Endothelial cell of umbilical vein (primary cell): ENCODE results near the gene PRKCG. TPM values are rescaled to one million over a fixed set of nuclear protein-coding genes. Genes with fewer than 3 reads are reported as not detected.
A peak's percentile ranks its signal among the peaks of the same experiment; 100 is the strongest.

Experiments
- BruUV-seq: library from RNA; stranded (reverse); fragments of 400-500 nt; replicated peaks from 2 replicates; lab custom pipeline; 2021; lab: Mats Ljungman, UMichigan
- CTCF ChIA-PET: fragments of 300-600, 350-600 bp; sonication (Branson Sonifier 250); formaldehyde crosslinking; loops from one replicate; lab custom pipeline; 2021; ENCODE audit warnings: antibody characterized with exemption, inconsistent platforms; lab: Charles Lee
- POLR2A ChIA-PET: fragments of 300-600, 350-600 bp; sonication (Branson Sonifier 250); formaldehyde crosslinking; loops from one replicate; lab custom pipeline; 2021; ENCODE audit warnings: antibody characterized with exemption, inconsistent platforms; lab: Charles Lee
- DNase-seq: peaks from one replicate; pipeline ENCODE4 v3.0.0-alpha.2; 2011; ENCODE audit warnings: low read depth, low spot score
- FAIRE-seq: peaks from 2 replicates; lab custom pipeline; 2011; peaks lifted over from hg19 to GRCh38; lab: Jason Lieb, UNC
- H2AFZ ChIP-seq: 2 replicates; pipeline ENCODE4 v1.6.0; 2012; ENCODE audit warnings: low read depth, low read length, control low read depth, inconsistent platforms
- H3K27ac ChIP-seq: 2 replicates; pipeline ENCODE4 v1.5.1; 2011; ENCODE audit warnings: low read depth, mild to moderate bottlenecking, control low read depth, low read length, moderate library complexity; ENCODE audit not compliant: insufficient read depth
- H3K27me3 ChIP-seq, 2 experiments: 2 replicates each; pipeline versions ENCODE4 v1.6.0 to v1.6.1; 2011; ENCODE audit warnings: low read length in 2 of 2, mixed read lengths in 1 of 2; ENCODE audit not compliant: control insufficient read depth in 2 of 2, insufficient read depth in 2 of 2
- H3K36me3 ChIP-seq, 2 experiments: 2 replicates in 1 of 2; 3 replicates in 1 of 2; pipeline ENCODE4 v1.5.1; 2011; ENCODE audit warnings: low read length in 2 of 2, mild to moderate bottlenecking in 1 of 2, moderate library complexity in 1 of 2; ENCODE audit not compliant: control insufficient read depth in 2 of 2, insufficient read depth in 2 of 2; ENCODE audit errors: extremely low read depth in 1 of 2
- H3K4me1 ChIP-seq: 3 replicates; pipeline ENCODE4 v1.5.1; 2011; ENCODE audit warnings: mild to moderate bottlenecking, low read length; ENCODE audit not compliant: control insufficient read depth, insufficient read depth; ENCODE audit errors: extremely low read depth
- H3K4me2 ChIP-seq: 2 replicates; pipeline ENCODE4 v1.6.1; 2011; ENCODE audit warnings: low read length, control low read depth, mixed read lengths; ENCODE audit not compliant: insufficient read depth
- H3K4me3 ChIP-seq, 3 experiments: fragments of 200-600 bp in 1 of 3; sonication (generic), shearing (Covaris generic) in 1 of 3; replicated peaks in 1 of 3; 2 replicates each; pipeline ENCODE4 v1.5.1; 2011 to 2016; ENCODE audit warnings: control low read depth in 3 of 3, low read length in 3 of 3, mild to moderate bottlenecking in 2 of 3, inconsistent platforms in 1 of 3, low read depth in 1 of 3, moderate library complexity in 1 of 3; ENCODE audit not compliant: insufficient read depth in 1 of 3
- H3K79me2 ChIP-seq: 2 replicates; pipeline ENCODE4 v1.6.0; 2012; ENCODE audit warnings: low read length, inconsistent platforms; ENCODE audit not compliant: control insufficient read depth, insufficient read depth
- H3K9ac ChIP-seq: replicated peaks from 2 replicates; pipeline ENCODE3; 2011; ENCODE audit warnings: low read length, control low read depth; ENCODE audit not compliant: insufficient read depth; ENCODE audit errors: extremely low read depth
- H3K9me1 ChIP-seq: replicated peaks from 3 replicates; pipeline ENCODE4 v1.6.0; 2011; ENCODE audit warnings: mild to moderate bottlenecking, low read length; ENCODE audit not compliant: control insufficient read depth, insufficient read depth; ENCODE audit errors: extremely low read depth
- H3K9me3 ChIP-seq: replicated peaks from 2 replicates; pipeline ENCODE4 v1.5.1; 2012; ENCODE audit warnings: low read length, inconsistent platforms; ENCODE audit not compliant: control insufficient read depth, insufficient read depth
- H4K20me1 ChIP-seq: replicated peaks from 2 replicates; pipeline ENCODE3; 2011; ENCODE audit warnings: mild to moderate bottlenecking, low read length; ENCODE audit not compliant: control insufficient read depth, insufficient read depth; ENCODE audit errors: extremely low read depth
- EZH2 ChIP-seq: IDR thresholded peaks from 2 replicates; pipeline ENCODE4 v1.6.1; 2012; ENCODE audit warnings: borderline replicate concordance, low read depth, mild to moderate bottlenecking, moderate library complexity, low read length, inconsistent platforms; ENCODE audit not compliant: severe bottlenecking
- FOS ChIP-seq: IDR thresholded peaks from 2 replicates; pipeline ENCODE4 v1.6.1; 2011; ENCODE audit warnings: mild to moderate bottlenecking, low read length, moderate library complexity, borderline replicate concordance; ENCODE audit not compliant: insufficient read depth
- GATA2 ChIP-seq: IDR thresholded peaks from 2 replicates; pipeline ENCODE4 v1.7.0; 2011; ENCODE audit warnings: low read depth, mild to moderate bottlenecking, moderate library complexity, mixed read lengths, low read length; ENCODE audit not compliant: insufficient read length, insufficient read depth
- JUN ChIP-seq: IDR thresholded peaks from 2 replicates; pipeline ENCODE4 v1.6.1; 2011; ENCODE audit warnings: borderline replicate concordance, low read depth; ENCODE audit not compliant: insufficient read length, insufficient read depth
- MYC ChIP-seq: IDR thresholded peaks from one replicate; pipeline ENCODE4 v1.6.1; 2011; ENCODE audit warnings: mild to moderate bottlenecking, low read depth, low read length
- POLR2A ChIP-seq: IDR thresholded peaks from 2 replicates; pipeline ENCODE4 v1.6.1; 2012; ENCODE audit warnings: low read depth, mild to moderate bottlenecking, control low read depth, low read length
- POLR2AphosphoS5 ChIP-seq: IDR thresholded peaks from 2 replicates; pipeline ENCODE4 v1.6.1; 2012; ENCODE audit warnings: low read depth, mild to moderate bottlenecking, control low read depth, low read length, moderate library complexity; ENCODE audit not compliant: insufficient read depth
- dilution Hi-C: fragments of 300-500 bp; cut with MboI; formaldehyde crosslinking; loops from one replicate; pipeline ENCODE4 v1.15.0; 2019; ENCODE audit warnings: low sequenced_read_pairs; ENCODE audit not compliant: extremely low pct_ligation_motif_present
- intact Hi-C: fragments of 100-400 bp; cut with micrococcal nuclease; formaldehyde crosslinking; loops from one replicate; pipeline ENCODE4 v1.10.0; 2022
- polyA plus RNA-seq, 4 experiments: library from polyadenylated mRNA; depleted of rRNA in 3 of 4; stranded (reverse) in 3 of 4; unstranded in 1 of 4; fragments of >200 nt; gene quantifications; 2 replicates each; pipeline versions ENCODE4 v1.2.1 to v1.2.3, GENCODE V29; 2011 to 2012; ENCODE audit warnings: missing spikeins in 1 of 4
- total RNA-seq: library from RNA; stranded (reverse); gene quantifications from 2 replicates; pipeline ENCODE4 v1.2.3, GENCODE V29; 2021
- TF ChIP-seq, protein P1 (sequence below): IDR thresholded peaks from 2 replicates; pipeline ENCODE4 v1.6.1; 2011; ENCODE audit not compliant: insufficient read depth, insufficient read length
- TF ChIP-seq, protein P2 (sequence below), 2 donors: IDR thresholded peaks; 1 replicate in 1 of 2; 2 replicates in 1 of 2; pipeline ENCODE4 v1.5.1; 2011; ENCODE audit warnings: low read length in 2 of 2, mild to moderate bottlenecking in 2 of 2, moderate library complexity in 2 of 2, control low read depth in 1 of 2, inconsistent platforms in 1 of 2, low read depth in 1 of 2; ENCODE audit not compliant: insufficient read depth in 1 of 2; ENCODE audit errors: extremely low read depth in 1 of 2

PRKCG gene
- total and polyA plus RNA-seq, 2 donors (not counting 3 experiments of a cell fraction or from before 2014, with no cell fraction given) = 0.07 TPM; not detected in 1

DNA sequence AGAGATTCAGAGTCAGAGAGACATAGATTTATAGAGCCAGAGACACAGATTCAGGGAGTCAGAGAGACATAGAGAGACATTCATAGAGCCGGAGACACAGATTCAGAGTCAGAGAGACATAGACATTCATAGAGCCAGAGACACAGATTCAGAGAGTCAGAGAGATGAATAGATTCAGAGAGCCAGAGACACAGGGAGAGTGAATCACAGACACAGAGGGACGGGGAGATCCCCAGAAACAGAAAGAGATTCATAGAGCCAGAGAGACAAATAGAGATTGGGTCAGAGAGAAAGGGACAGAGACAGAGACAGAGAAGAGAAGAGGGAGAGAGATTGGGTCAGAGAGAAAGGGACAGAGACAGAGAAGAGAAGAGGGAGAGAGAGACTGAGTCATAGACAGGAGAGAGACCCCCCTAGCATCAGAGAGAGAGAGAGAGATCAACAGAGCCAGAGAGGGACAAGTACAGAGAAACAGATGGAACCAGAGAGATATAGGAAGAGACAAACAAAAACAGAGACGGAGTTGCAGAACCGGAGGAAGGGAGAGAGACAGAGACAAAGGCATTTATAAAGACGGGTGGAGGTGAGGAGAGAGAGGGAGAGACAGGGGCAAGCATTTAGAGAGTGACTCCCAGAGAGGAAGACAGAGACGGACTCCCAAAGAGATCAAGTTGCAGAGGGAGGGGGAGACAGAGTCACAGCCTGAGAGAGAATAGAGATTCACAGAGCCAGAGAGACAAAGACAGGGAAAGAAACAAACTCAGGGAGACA, 1.1 kb upstream of the PRKCG start:
- intact Hi-C loops = no loop called here
- H3K9ac ChIP-seq = no peak overlapping the region
- CTCF ChIA-PET = interaction anchor here (1.5 to 3.9 kb wide), 2 partner anchors 143 to 149 kb away, joined by 8 to 17 read pairs; no protein-coding TSS in a partner anchor
- H3K4me1 ChIP-seq = peaks cover 17% of the 10 kb centered on the region
- H2AFZ ChIP-seq = peak overlapping the region; percentile 8
- H3K36me3 ChIP-seq = no peaks in the 10 kb centered on the region
- peak overlapping the region in 1 of 3 experiments; percentile 6 for H3K4me3 ChIP-seq
- H3K27me3 ChIP-seq = peaks cover 40 to 44% of the 10 kb centered on the region in 2 experiments
- H3K79me2 ChIP-seq = no peaks in the 10 kb centered on the region
- no peaks in the 10 kb centered on the region for H3K9me3 ChIP-seq
- H3K27ac ChIP-seq = no peak overlapping the region
- H3K9me1 ChIP-seq = no peaks in the 10 kb centered on the region
- dilution Hi-C loops = no loop called here
- no peaks in the 10 kb centered on the region for H4K20me1 ChIP-seq
- H3K4me2 ChIP-seq = peak overlapping the region; percentile 13
- FAIRE-seq (no peak), DNase-seq (no peak)
- POLR2A ChIA-PET = no interaction called here
- BruUV-seq = no TSS peak
- TF ChIP-seq MYC (no peak), EZH2 (no peak), POLR2AphosphoS5 (no peak), POLR2A (no peak), GATA2 (no peak), JUN (no peak), FOS (no peak)
- TF ChIP-seq, protein P1, sequence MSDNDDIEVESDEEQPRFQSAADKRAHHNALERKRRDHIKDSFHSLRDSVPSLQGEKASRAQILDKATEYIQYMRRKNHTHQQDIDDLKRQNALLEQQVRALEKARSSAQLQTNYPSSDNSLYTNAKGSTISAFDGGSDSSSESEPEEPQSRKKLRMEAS = no peak
- TF ChIP-seq, protein P2, sequence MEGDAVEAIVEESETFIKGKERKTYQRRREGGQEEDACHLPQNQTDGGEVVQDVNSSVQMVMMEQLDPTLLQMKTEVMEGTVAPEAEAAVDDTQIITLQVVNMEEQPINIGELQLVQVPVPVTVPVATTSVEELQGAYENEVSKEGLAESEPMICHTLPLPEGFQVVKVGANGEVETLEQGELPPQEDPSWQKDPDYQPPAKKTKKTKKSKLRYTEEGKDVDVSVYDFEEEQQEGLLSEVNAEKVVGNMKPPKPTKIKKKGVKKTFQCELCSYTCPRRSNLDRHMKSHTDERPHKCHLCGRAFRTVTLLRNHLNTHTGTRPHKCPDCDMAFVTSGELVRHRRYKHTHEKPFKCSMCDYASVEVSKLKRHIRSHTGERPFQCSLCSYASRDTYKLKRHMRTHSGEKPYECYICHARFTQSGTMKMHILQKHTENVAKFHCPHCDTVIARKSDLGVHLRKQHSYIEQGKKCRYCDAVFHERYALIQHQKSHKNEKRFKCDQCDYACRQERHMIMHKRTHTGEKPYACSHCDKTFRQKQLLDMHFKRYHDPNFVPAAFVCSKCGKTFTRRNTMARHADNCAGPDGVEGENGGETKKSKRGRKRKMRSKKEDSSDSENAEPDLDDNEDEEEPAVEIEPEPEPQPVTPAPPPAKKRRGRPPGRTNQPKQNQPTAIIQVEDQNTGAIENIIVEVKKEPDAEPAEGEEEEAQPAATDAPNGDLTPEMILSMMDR (IDR thresholded peaks at IDR 0.05; ENCODE audit: extremely low read depth in 1 of 2, insufficient read depth in 1 of 2, low read depth in 1 of 2, low read length in 2 of 2) = no peak
